Suprapubic skin (tissue), 4 donors: Measurements from ENCODE around the gene PIPOX. TPM values are rescaled to one million over a fixed set of nuclear protein-coding genes. Genes with fewer than 3 reads are reported as not detected.
"Not testable (repeated sequence)": the region's sequence is repeated elsewhere in the genome, so short reads cannot be mapped to it uniquely, and the experiment has no call there.

ENCODE experiments used
- DNase-seq, 2 donors: peaks; one replicate each; pipeline ENCODE4 v3.0.0-alpha.2; 2019; ENCODE audit warnings: low spot score in 2 of 2
- H3K27ac ChIP-seq: fragments of 200-600 bp; sonication (generic); one replicate; pipeline ENCODE4 v1.5.1; 2019
- H3K27me3 ChIP-seq: fragments of 200-600 bp; sonication (generic); one replicate; pipeline ENCODE4 v1.5.1; 2019
- H3K36me3 ChIP-seq: fragments of 200-600 bp; sonication (generic); one replicate; pipeline ENCODE4 v1.5.1; 2019
- H3K4me1 ChIP-seq: fragments of 200-600 bp; sonication (generic); one replicate; pipeline ENCODE4 v1.5.1; 2019
- H3K4me3 ChIP-seq: fragments of 200-600 bp; sonication (generic); one replicate; pipeline ENCODE4 v1.5.1; 2019; ENCODE audit warnings: mild to moderate bottlenecking
- H3K9me3 ChIP-seq: fragments of 200-600 bp; sonication (generic); one replicate; pipeline ENCODE4 v1.5.1; 2019
- EP300 ChIP-seq: sonication (generic); formaldehyde crosslinking; IDR thresholded peaks from one replicate; pipeline ENCODE4 v1.6.1; 2017; ENCODE audit warnings: antibody characterized with exemption
- POLR2A ChIP-seq, 2 donors: fragments of 450-650 bp; IDR thresholded peaks; one replicate each; pipeline ENCODE4 v1.6.1; 2017; ENCODE audit warnings: antibody characterized with exemption in 2 of 2, mild to moderate bottlenecking in 2 of 2, moderate library complexity in 2 of 2
- POLR2AphosphoS5 ChIP-seq, 3 donors: sonication (generic); formaldehyde crosslinking; IDR thresholded peaks; one replicate each; pipeline ENCODE4 v1.6.1; 2017; ENCODE audit warnings: antibody characterized with exemption in 3 of 3
- whole genome bisulfite sequencing: methylation state at CpG from one replicate; pipeline ENCODE4 v1.1.5; 2018; 5-methylcytosine and 5-hydroxymethylcytosine counted together
- total RNA-seq, 4 donors: library from RNA; depleted of rRNA; stranded (reverse); fragments of >200 nt; gene quantifications; one replicate each; pipeline ENCODE4 v1.1.0, GENCODE V29; 2016
- TF ChIP-seq, protein P1 (sequence below), 2 donors: fragments of 200-600 bp in 1 of 2; fragments of 450-650 bp in 1 of 2; sonication (generic) in 1 of 2; IDR thresholded peaks; one replicate each; pipeline ENCODE4 v1.5.1; 2016 to 2019; ENCODE audit warnings: antibody characterized with exemption in 2 of 2, mild to moderate bottlenecking in 1 of 2, moderate library complexity in 1 of 2

PIPOX gene
- total RNA-seq, 4 donors from 2014 or later = 1.3 to 3.7 (median 3.0) TPM

DNA sequence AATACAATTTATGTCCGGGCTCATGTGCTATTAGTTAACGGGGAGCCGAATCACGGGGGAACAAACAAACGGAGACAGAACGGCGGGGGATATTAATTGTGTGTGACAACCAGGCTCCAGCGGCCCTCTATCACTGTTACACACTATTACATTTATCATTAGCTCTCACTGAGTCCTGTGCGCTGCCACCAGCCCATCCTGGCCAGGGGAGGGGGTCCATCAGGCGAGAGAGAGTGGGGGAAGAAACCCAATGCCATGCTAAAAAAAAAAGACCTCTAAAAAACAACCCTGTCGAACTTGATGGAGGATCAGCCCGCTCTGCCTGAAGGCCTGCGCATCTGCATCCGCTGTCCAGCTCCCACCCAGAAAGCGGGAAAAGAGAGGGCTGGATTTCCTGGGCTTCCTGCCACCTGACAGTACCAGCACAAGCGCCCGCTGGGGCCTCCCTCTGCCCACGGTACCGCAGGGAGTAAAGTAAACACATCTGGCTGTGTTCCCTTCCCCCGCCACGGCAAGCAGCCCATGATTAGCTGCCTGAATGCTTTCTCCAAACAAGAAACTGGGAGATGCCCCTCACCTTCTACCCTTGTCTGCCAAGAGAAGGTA lies 41.7 kb downstream of the PIPOX start:
- no peaks in the 10 kb centered on the region for H3K4me1 ChIP-seq
- H3K4me3 ChIP-seq = no peak overlapping the region
- no peak for TF ChIP-seq EP300
- no peak for TF ChIP-seq POLR2AphosphoS5 (IDR thresholded peaks at IDR 0.05)
- TF ChIP-seq POLR2A (IDR thresholded peaks at IDR 0.05) = no peak
- TF ChIP-seq, protein P1, sequence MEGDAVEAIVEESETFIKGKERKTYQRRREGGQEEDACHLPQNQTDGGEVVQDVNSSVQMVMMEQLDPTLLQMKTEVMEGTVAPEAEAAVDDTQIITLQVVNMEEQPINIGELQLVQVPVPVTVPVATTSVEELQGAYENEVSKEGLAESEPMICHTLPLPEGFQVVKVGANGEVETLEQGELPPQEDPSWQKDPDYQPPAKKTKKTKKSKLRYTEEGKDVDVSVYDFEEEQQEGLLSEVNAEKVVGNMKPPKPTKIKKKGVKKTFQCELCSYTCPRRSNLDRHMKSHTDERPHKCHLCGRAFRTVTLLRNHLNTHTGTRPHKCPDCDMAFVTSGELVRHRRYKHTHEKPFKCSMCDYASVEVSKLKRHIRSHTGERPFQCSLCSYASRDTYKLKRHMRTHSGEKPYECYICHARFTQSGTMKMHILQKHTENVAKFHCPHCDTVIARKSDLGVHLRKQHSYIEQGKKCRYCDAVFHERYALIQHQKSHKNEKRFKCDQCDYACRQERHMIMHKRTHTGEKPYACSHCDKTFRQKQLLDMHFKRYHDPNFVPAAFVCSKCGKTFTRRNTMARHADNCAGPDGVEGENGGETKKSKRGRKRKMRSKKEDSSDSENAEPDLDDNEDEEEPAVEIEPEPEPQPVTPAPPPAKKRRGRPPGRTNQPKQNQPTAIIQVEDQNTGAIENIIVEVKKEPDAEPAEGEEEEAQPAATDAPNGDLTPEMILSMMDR (IDR thresholded peaks at IDR 0.05) = no peak
- H3K9me3 ChIP-seq = no peaks in the 10 kb centered on the region
- no peak for DNase-seq
- H3K27ac ChIP-seq = no peak overlapping the region
- 83% methylated on average over 21 of the region's 21 CpGs for WGBS
- H3K27me3 ChIP-seq = no peaks in the 10 kb centered on the region
- H3K36me3 ChIP-seq = peaks cover 95% of the 10 kb centered on the region

DNA sequence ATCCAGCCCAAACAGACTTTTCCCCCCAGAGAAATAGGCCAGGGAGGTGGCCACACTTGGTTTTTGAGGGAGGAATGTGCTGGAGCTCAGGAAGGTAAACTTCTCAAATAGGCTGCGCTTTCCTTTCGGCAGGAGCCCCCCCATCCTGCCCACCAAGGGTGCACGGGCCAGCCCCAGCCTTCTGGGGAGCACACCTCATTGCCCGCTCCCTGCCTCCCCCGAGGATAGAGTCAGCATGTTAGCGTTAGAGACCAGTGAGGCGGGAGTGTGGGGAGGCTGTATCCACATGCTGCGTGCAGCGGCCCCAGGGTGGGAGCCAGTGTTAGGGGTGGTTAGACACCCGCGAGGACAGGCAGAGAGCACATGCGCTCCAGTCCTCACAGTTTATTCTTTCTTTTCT lies 42.3 kb downstream of the PIPOX start:
- 88% methylated on average over 12 of the region's 12 CpGs for WGBS
- Histone ChIP-seq H3K27me3 (no peaks in the 10 kb centered on the region), H3K4me3 (no peak overlapping the region), H3K27ac (no peak overlapping the region), H3K36me3 (peaks cover 95% of the 10 kb centered on the region), H3K9me3 (no peaks in the 10 kb centered on the region), H3K4me1 (no peaks in the 10 kb centered on the region)
- TF ChIP-seq, protein P1 (IDR thresholded peaks at IDR 0.05) = no peak
- TF ChIP-seq POLR2A (IDR thresholded peaks at IDR 0.05) (no peak), POLR2AphosphoS5 (IDR thresholded peaks at IDR 0.05) (no peak), EP300 (no peak)
- no peak for DNase-seq

DNA sequence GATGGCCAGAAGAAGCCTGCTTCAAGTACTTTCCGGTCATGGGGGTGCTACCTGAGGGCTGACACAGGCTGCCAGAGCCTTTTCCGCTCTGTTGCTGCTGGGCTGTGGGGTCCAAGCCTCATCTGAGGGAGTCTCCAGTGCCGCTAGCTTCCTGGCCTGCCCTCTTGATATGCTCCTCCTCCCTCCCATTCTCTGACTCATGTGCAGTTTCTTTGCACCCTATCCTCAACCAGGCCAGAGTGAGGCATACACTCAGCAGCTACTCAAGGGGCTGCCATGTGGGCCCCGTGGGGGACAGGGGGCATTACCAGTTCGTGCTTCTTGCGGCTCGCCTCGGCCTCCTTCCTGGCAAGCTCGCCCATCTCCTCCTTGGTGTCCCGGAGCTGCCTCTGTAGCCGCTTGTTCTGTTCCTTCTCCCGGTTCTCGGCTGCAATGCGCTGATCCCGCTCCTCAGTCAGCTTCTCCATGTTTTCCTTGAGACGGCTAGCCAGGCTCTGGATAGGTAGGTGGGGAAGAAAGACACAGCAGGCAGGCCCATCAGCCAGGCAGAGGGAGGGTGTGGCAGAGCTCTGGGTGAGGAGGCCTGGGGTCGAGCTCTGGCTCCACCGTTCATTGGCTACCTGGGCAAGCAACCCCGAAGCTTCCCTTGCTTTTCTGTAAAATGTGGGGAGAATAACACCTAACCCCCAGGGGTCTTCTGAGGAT lies 43.8 kb downstream of the PIPOX start:
- Histone ChIP-seq H3K4me1 (no peaks in the 10 kb centered on the region), H3K27me3 (no peaks in the 10 kb centered on the region), H3K36me3 (peaks cover 95% of the 10 kb centered on the region), H3K27ac (no peak overlapping the region), H3K9me3 (no peaks in the 10 kb centered on the region), H3K4me3 (no peak overlapping the region)
- TF ChIP-seq, protein P1 (IDR thresholded peaks at IDR 0.05) = no peak
- no peak for TF ChIP-seq POLR2AphosphoS5 (IDR thresholded peaks at IDR 0.05)
- TF ChIP-seq POLR2A (IDR thresholded peaks at IDR 0.05) = no peak
- no peak for TF ChIP-seq EP300
- no peak for DNase-seq
- 92% methylated on average over 19 of the region's 19 CpGs for WGBS

DNA sequence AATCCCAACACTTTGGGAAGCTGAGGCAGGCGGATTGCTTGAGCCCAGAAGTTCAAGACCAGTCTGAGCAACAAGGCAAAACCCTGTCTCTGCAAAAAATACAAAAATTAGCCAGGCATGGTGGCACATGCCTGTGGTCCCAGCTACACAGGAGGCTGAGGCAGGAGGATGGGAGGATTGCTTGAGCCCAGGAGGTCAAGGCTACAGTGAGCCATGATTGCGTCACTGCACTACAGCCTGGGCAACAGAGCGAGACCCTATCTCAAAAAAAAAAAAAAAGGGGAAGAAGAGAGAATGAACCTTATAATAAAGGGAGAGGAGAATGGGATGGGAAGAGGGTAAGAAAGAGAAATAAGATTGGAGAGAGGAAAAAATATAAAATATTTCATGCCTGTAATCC lies 45.8 kb downstream of the PIPOX start:
- H3K27me3 ChIP-seq, H3K27ac ChIP-seq, DNase-seq, H3K4me1 ChIP-seq, H3K9me3 ChIP-seq, H3K4me3 ChIP-seq: not testable (repeated sequence)
- 93% methylated on average over 3 of the region's 3 CpGs for WGBS
- peaks cover 96% of the 10 kb centered on the region for H3K36me3 ChIP-seq

DNA sequence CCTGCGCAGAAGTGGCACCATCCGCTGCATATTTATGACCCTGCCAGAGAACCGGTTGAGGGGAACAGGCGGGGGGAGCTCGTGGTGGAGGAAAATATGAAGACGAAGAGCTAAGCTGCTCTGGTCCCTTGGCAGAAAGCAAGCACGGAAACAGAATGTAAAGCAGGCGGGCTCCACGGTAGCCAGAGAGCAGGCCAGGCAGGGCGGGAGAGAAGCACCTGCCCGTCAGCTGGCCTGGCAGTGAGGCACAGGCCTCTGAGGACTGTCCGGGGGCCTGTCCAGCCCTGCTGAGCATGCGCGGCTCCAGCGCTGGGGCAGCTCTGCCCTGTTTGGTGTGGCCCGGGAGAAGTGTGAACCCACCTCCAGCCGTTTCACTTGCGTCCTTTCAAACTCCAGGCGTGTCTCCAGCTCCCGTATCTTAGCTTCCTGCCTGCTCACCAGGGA lies 46.7 kb downstream of the PIPOX start:
- Histone ChIP-seq H3K4me3 (no peak overlapping the region), H3K36me3 (peaks cover 96% of the 10 kb centered on the region), H3K4me1 (peaks cover 5% of the 10 kb centered on the region), H3K27ac (no peak overlapping the region), H3K27me3 (no peaks in the 10 kb centered on the region), H3K9me3 (no peaks in the 10 kb centered on the region)
- DNase-seq = no peak
- no peak for TF ChIP-seq POLR2AphosphoS5 (IDR thresholded peaks at IDR 0.05)
- TF ChIP-seq EP300 = no peak
- TF ChIP-seq, protein P1 (IDR thresholded peaks at IDR 0.05) = no peak
- TF ChIP-seq POLR2A (IDR thresholded peaks at IDR 0.05) = no peak
- WGBS = 71% methylated on average over 20 of the region's 20 CpGs
